ENCODE measurements around the gene ANKRD29. TPM values are rescaled to one million over a fixed set of nuclear protein-coding genes. Genes with fewer than 3 reads are reported as not detected.

Gene ANKRD29
- total and polyA plus RNA-seq, 2 of the 4 experiments (the other 2 are of a cell fraction): 0.18 to 0.31 TPM

GRCh38 chr18:23667114-23667513, 4.4 kb upstream of the ANKRD29 start:
- Histone ChIP-seq H3K9me1 (ENCODE audit: insufficient read depth, low read length) (0 out of 2 replicates have a peak, but pooled peaks cover 2% of the 10 kb centered on the region), H4K20me1 (ENCODE audit: insufficient read depth, low read length) (no peaks in the 10 kb centered on the region), H3K4me3 (ENCODE audit: insufficient read depth, low read depth, low read length) (no peak overlapping the region), H3K18ac (ENCODE audit: low read depth, low read length) (no peak overlapping the region), H3K36me3 (ENCODE audit: control insufficient read depth, insufficient read depth, low read length) (no peaks in the 10 kb centered on the region), H4K8ac (ENCODE audit: low read depth in 2 of 2, low read length in 2 of 2) (no peak overlapping the region), H2BK120ac (ENCODE audit: low read depth, low read length) (no peak overlapping the region), H2BK20ac (ENCODE audit: low read depth, low read length) (no peak overlapping the region), H3K4me2 (ENCODE audit: low read depth, low read length) (no peak overlapping the region), H4K91ac (ENCODE audit: insufficient read depth, low read depth, low read length) (no peak overlapping the region), H3K27me3 (ENCODE audit: control insufficient read depth, insufficient read depth, low read length) (peaks cover 58% of the 10 kb centered on the region), H2AFZ (replicated peaks; ENCODE audit: low read length, poor library complexity) (no peak overlapping the region), H3K9me3 (ENCODE audit: control insufficient read depth, insufficient read depth, low read length) (no peaks in the 10 kb centered on the region), H3K4ac (ENCODE audit: low read depth, low read length) (no peak overlapping the region), H2BK15ac (ENCODE audit: low read depth, low read length) (no peak overlapping the region), H4K5ac (ENCODE audit: low read depth, low read length) (no peak overlapping the region), H2AK5ac (ENCODE audit: low read depth, low read length) (no peak overlapping the region), H3K4me1 (ENCODE audit: control insufficient read depth, insufficient read depth, low read length) (peaks cover 3% of the 10 kb centered on the region), H3K56ac (ENCODE audit: extremely low read depth, insufficient read depth, low read length) (no peak overlapping the region), H3K14ac (replicated peaks; ENCODE audit: low read depth, low read length) (no peak overlapping the region), H2BK5ac (ENCODE audit: low read depth, low read length, poor library complexity, severe bottlenecking) (no peak overlapping the region), H3K27ac (ENCODE audit: insufficient read depth, low read length) (no peak overlapping the region), H3K23ac (ENCODE audit: low read depth, low read length) (no peak overlapping the region), H3K9ac (ENCODE audit: low read depth, low read length) (no peak overlapping the region), H3K79me1 (ENCODE audit: low read depth in 1 of 2, low read length in 2 of 2) (no peaks in the 10 kb centered on the region), H2AK9ac (replicated peaks; ENCODE audit: low read depth, low read length, poor library complexity) (no peak overlapping the region)
- DNase-seq (no peak), ATAC-seq (ENCODE audit: low read depth) (no peak)
- ChIA-PET CTCF (no interaction called here), POLR2A (ENCODE audit: unreplicated experiment) (no interaction called here)
- TF ChIP-seq RFX5 (IDR thresholded peaks at IDR 0.05; ENCODE audit: low read depth, low read length) (no peak), SMC3 (IDR thresholded peaks at IDR 0.05; ENCODE audit: low read depth, low read length) (no peak), NFE2L2 (IDR thresholded peaks at IDR 0.05; ENCODE audit: low read depth, low read length) (no peak), USF2 (IDR thresholded peaks at IDR 0.05; ENCODE audit: low read depth, low read length) (no peak), RCOR1 (IDR thresholded peaks at IDR 0.05; ENCODE audit: insufficient replicate concordance, low read length) (no peak), POLR2A (IDR thresholded peaks at IDR 0.05; ENCODE audit: low read depth, low read length) (no peak), CTCF (conservative IDR thresholded peaks at IDR 0.05; ENCODE audit: low read depth, low read length) (no peak), FOS (IDR thresholded peaks at IDR 0.05; ENCODE audit: low read depth, low read length) (no peak), CEBPB (IDR thresholded peaks at IDR 0.05; ENCODE audit: low read depth, low read length) (no peak), MAZ (IDR thresholded peaks at IDR 0.05; ENCODE audit: borderline replicate concordance, low read depth, low read length) (no peak), CHD1 (IDR thresholded peaks at IDR 0.05; ENCODE audit: low read depth, low read length) (no peak), RAD21 (IDR thresholded peaks at IDR 0.05; ENCODE audit: low read length) (no peak; the same call in 1 of the 2 replicates), MXI1 (IDR thresholded peaks at IDR 0.05; ENCODE audit: borderline replicate concordance, low read depth, low read length) (no peak), BHLHE40 (IDR thresholded peaks at IDR 0.05; ENCODE audit: low read depth, low read length) (no peak), MAFK (IDR thresholded peaks at IDR 0.05; ENCODE audit: low read depth, low read length) (no peak), ELK1 (IDR thresholded peaks at IDR 0.05; ENCODE audit: borderline replicate concordance, low read depth, low read length) (no peak)
- BruUV-seq (replicated peaks): no TSS peak
- WGBS, 2 experiments (ENCODE audit: extremely low coverage in 2 of 2, insufficient read length in 1 of 2): no CpG with 5 or more reads among the region's 1 CpG
- in situ Hi-C loops (cut with MboI; ENCODE audit: low sequenced_read_pairs) (no loop called here), intact Hi-C loops (cut with micrococcal nuclease) (no loop called here), dilution Hi-C loops (cut with HindIII; ENCODE audit: low sequenced_read_pairs, unreplicated experiment) (no loop called here)

Measured in IMR-90 (cell line).